Measurements from ENCODE around the gene BSDC1. TPM values are rescaled to one million over a fixed set of nuclear protein-coding genes. Genes with fewer than 3 reads are reported as not detected.
A peak's percentile ranks its signal among the peaks of the same experiment; 100 is the strongest.

Gene BSDC1
- total and polyA plus RNA-seq, 2 of the 13 experiments (the other 11 are each of a cell fraction or from before 2014, with no cell fraction given): 40.3 to 64.2 TPM

- no TSS peak for BruUV-seq (replicated peaks)
- H3K36me3 ChIP-seq (replicated peaks in 1 of 2; ENCODE audit: control insufficient read depth in 1 of 2, insufficient read depth in 2 of 2, low read length in 2 of 2): no peaks in the 10 kb centered on the region
- no peaks in the 10 kb centered on the region for H3K9me3 ChIP-seq (ENCODE audit: low read length)
- CTCF ChIA-PET (ENCODE audit: low intra/inter-chr PET ratio, low total read pairs): no interaction called here
- H3K27me3 ChIP-seq (ENCODE audit: control insufficient read depth in 1 of 2, insufficient read depth in 2 of 2, low read length in 2 of 2): no peaks in the 10 kb centered on the region
- H2AFZ ChIP-seq (ENCODE audit: low read length): no peak overlapping the region
- no peak overlapping the region for H3K9ac ChIP-seq (ENCODE audit: insufficient read depth, low read depth, low read length)
- H4K20me1 ChIP-seq (ENCODE audit: insufficient read depth, low read length): no peaks in the 10 kb centered on the region
- peak overlapping the region; percentile 10 for H3K27ac ChIP-seq (ENCODE audit: extremely low read length, insufficient read depth, low read length)
- peak overlapping the region; percentile 71 for H3K4me2 ChIP-seq (ENCODE audit: low read depth, low read length)
- FAIRE-seq: no peak
- in situ Hi-C loops (cut with HindIII; ENCODE audit: extremely low pct_ligation_motif_present, low pct_unique_long_range_greater_than_20kb) (no loop called here), intact Hi-C loops (cut with micrococcal nuclease; ENCODE audit: unreplicated experiment) (no loop called here)
- H3K4me1 ChIP-seq (ENCODE audit: insufficient read depth, low read length): peaks cover 85% of the 10 kb centered on the region
- no peak overlapping the region; a peak in 1 of 6 replicates for H3K4me3 ChIP-seq (replicated peaks in 1 of 3; ENCODE audit: insufficient read depth in 1 of 3, low read depth in 2 of 3, low read length in 3 of 3)
- 33% methylated on average over 9 of the region's 9 CpGs for WGBS (ENCODE audit: low lambda C conversion rate)
- no peaks in the 10 kb centered on the region for H3K79me2 ChIP-seq (ENCODE audit: insufficient read depth, low read length)
- POLR2A ChIA-PET: interaction anchor here (0.8 to 10.1 kb wide), 5 partner anchors 9 to 96 kb away, joined by 3 to 222 read pairs (median 5); partner anchors contain the start of genes LCK and MARCKSL1
- no peak; the same call in 2 of the 3 replicates for ATAC-seq
- no peak for DNase-seq (ENCODE audit: low spot score)
- TF ChIP-seq, protein P1, sequence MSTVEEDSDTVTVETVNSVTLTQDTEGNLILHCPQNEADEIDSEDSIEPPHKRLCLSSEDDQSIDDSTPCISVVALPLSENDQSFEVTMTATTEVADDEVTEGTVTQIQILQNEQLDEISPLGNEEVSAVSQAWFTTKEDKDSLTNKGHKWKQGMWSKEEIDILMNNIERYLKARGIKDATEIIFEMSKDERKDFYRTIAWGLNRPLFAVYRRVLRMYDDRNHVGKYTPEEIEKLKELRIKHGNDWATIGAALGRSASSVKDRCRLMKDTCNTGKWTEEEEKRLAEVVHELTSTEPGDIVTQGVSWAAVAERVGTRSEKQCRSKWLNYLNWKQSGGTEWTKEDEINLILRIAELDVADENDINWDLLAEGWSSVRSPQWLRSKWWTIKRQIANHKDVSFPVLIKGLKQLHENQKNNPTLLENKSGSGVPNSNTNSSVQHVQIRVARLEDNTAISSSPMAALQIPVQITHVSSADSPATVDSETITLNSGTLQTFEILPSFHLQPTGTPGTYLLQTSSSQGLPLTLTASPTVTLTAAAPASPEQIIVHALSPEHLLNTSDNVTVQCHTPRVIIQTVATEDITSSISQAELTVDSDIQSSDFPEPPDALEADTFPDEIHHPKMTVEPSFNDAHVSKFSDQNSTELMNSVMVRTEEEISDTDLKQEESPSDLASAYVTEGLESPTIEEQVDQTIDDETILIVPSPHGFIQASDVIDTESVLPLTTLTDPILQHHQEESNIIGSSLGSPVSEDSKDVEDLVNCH (CRISPR knock-in tag; IDR thresholded peaks at IDR 0.05): no peak
- peak; percentile 70; the same call in 1 of the 2 replicates for TF ChIP-seq ZBTB26 (CRISPR knock-in tag; IDR thresholded peaks at IDR 0.05; ENCODE audit: borderline replicate concordance)
- TF ChIP-seq ZFY (CRISPR knock-in tag; IDR thresholded peaks at IDR 0.05): no peak
- TF ChIP-seq MIXL1 (CRISPR knock-in tag; IDR thresholded peaks at IDR 0.05): no peak
- TF ChIP-seq, protein P2, sequence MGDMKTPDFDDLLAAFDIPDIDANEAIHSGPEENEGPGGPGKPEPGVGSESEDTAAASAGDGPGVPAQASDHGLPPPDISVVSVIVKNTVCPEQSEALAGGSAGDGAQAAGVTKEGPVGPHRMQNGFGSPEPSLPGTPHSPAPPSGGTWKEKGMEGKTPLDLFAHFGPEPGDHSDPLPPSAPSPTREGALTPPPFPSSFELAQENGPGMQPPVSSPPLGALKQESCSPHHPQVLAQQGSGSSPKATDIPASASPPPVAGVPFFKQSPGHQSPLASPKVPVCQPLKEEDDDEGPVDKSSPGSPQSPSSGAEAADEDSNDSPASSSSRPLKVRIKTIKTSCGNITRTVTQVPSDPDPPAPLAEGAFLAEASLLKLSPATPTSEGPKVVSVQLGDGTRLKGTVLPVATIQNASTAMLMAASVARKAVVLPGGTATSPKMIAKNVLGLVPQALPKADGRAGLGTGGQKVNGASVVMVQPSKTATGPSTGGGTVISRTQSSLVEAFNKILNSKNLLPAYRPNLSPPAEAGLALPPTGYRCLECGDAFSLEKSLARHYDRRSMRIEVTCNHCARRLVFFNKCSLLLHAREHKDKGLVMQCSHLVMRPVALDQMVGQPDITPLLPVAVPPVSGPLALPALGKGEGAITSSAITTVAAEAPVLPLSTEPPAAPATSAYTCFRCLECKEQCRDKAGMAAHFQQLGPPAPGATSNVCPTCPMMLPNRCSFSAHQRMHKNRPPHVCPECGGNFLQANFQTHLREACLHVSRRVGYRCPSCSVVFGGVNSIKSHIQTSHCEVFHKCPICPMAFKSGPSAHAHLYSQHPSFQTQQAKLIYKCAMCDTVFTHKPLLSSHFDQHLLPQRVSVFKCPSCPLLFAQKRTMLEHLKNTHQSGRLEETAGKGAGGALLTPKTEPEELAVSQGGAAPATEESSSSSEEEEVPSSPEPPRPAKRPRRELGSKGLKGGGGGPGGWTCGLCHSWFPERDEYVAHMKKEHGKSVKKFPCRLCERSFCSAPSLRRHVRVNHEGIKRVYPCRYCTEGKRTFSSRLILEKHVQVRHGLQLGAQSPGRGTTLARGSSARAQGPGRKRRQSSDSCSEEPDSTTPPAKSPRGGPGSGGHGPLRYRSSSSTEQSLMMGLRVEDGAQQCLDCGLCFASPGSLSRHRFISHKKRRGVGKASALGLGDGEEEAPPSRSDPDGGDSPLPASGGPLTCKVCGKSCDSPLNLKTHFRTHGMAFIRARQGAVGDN (CRISPR knock-in tag; IDR thresholded peaks at IDR 0.05): peak; percentile 32; the same call in 1 of the 2 replicates
- 0 out of 2 replicates have a peak, but pooled peaks have one; percentile 21 for TF ChIP-seq ZNF614 (CRISPR knock-in tag; IDR thresholded peaks at IDR 0.05; ENCODE audit: borderline replicate concordance)
- 0 out of 2 replicates have a peak, but pooled peaks have one; percentile 28 for TF ChIP-seq RARA (CRISPR knock-in tag; IDR thresholded peaks at IDR 0.05)
- no peak for TF ChIP-seq RCOR2 (CRISPR knock-in tag; IDR thresholded peaks at IDR 0.05)
- no peak for TF ChIP-seq SAFB2 (CRISPR knock-in tag; IDR thresholded peaks at IDR 0.05; ENCODE audit: borderline replicate concordance, low read depth)
- TF ChIP-seq GTF2F1 (IDR thresholded peaks at IDR 0.05; ENCODE audit: low read length): no peak
- peak; percentile 93 for TF ChIP-seq PRDM10 (CRISPR knock-in tag; IDR thresholded peaks at IDR 0.05; ENCODE audit: low read depth)
- no peak for TF ChIP-seq TCF12 (IDR thresholded peaks at IDR 0.05)
- no peak for TF ChIP-seq TCF12 (CRISPR knock-in tag; IDR thresholded peaks at IDR 0.05)
These were observed 47.6 kb downstream of the BSDC1 start for GRCh38 chr1:32346532-32347157.

Measured in HepG2 (cell line).